ENCODE results near the gene RBPJ. TPM values are rescaled to one million over a fixed set of nuclear protein-coding genes. Genes with fewer than 3 reads are reported as not detected.

Gene RBPJ
- total RNA-seq, 1 experiment from 2014 or later = 59.8 TPM

DNA sequence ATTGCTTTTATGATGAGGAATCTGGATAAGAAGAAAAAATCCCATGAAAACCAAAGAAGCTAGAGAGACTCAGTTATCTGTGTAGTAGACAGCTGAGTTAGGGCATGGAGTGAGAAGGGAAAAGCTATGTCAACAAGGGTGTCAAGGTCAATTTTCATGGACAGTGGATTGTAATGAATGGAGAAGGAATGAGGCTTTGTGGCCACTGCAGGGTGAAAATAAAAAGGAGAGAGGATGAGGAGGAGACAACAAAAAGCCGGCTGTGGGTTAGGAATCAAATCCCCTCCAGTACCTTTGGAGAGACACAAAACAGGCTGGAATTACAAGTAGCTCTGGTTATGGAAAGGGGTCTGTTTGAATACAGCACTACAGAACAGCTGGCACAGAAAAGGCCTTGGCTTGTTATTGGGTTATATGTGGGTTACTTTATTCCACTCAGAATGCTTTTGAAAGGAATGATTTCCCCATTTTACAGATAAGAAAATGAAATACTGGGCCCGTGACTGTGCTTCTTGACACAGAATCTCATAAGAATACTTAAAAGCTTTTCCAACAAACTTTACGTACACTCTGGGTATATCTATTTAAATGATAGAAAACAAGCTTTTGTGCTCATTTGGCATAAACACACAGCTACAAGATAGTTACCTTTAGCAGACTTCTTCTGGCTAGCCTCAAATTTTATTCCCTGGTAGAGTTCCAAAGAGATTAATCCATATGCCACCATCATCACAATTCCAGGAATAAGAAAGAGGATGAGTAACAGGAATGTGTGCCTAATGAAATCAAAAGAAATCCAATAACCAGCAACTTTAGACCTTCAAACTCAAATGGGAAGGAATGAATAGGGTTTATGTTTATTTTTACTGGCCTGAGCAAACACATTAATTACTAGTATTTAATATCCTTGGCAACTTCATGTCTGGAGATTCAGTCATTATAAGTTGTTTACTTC lies 162.0 kb downstream of the RBPJ start:
- Histone ChIP-seq H3K36me3 (ENCODE audit: insufficient read depth, low read length, poor library complexity, severe bottlenecking) (no peaks in the 10 kb centered on the region), H3K4me1 (ENCODE audit: insufficient read depth, low read length, poor library complexity, severe bottlenecking) (no peaks in the 10 kb centered on the region), H3K4me3 (ENCODE audit: low read depth, low read length, poor library complexity, severe bottlenecking) (no peak overlapping the region), H3K9me3 (ENCODE audit: low read depth, low read length, poor library complexity, severe bottlenecking) (no peaks in the 10 kb centered on the region), H3K27ac (ENCODE audit: low read depth, low read length, poor library complexity, severe bottlenecking) (no peak overlapping the region), H3K27me3 (replicated peaks; ENCODE audit: insufficient read depth, low read depth, low read length, poor library complexity) (no peaks in the 10 kb centered on the region)
- ChIA-PET CTCF (no interaction called here), POLR2A (ENCODE audit: low non-redundant PET) (no interaction called here)
- TF ChIP-seq, protein P1, sequence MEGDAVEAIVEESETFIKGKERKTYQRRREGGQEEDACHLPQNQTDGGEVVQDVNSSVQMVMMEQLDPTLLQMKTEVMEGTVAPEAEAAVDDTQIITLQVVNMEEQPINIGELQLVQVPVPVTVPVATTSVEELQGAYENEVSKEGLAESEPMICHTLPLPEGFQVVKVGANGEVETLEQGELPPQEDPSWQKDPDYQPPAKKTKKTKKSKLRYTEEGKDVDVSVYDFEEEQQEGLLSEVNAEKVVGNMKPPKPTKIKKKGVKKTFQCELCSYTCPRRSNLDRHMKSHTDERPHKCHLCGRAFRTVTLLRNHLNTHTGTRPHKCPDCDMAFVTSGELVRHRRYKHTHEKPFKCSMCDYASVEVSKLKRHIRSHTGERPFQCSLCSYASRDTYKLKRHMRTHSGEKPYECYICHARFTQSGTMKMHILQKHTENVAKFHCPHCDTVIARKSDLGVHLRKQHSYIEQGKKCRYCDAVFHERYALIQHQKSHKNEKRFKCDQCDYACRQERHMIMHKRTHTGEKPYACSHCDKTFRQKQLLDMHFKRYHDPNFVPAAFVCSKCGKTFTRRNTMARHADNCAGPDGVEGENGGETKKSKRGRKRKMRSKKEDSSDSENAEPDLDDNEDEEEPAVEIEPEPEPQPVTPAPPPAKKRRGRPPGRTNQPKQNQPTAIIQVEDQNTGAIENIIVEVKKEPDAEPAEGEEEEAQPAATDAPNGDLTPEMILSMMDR (conservative IDR thresholded peaks at IDR 0.05; ENCODE audit: low read depth, low read length) = no peak
- no peak for TF ChIP-seq EZH2 (IDR thresholded peaks at IDR 0.05; ENCODE audit: borderline replicate concordance, low read depth, low read length, poor library complexity, severe bottlenecking)
- intact Hi-C loops (cut with micrococcal nuclease; ENCODE audit: unreplicated experiment) = no loop called here
- no TSS peak for BruUV-seq (replicated peaks)
- no peak for DNase-seq (ENCODE audit: low spot score)

DNA sequence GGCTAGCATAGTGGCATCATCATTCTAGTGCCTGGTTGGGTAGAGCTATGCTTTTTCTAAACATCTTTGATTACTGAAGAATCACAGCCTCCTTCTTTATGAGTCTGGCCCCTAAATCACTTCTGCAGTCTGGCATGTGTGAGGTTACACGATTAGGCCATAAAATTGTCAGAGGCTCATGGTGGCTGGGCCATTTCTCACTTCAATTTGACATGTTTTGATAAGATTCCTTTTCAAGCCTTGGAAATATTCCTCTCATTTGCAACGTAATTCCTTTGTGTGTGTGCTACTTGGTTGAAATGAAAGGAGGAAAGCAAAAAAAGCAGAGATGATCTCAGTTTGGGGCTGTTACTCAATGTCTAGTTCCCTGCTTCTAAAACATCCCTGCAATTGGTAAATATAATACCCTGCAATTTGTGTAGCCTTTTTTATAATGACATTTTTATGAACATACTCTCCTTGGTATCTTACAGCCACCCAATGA lies 163.3 kb downstream of the RBPJ start:
- H3K9me3 ChIP-seq (ENCODE audit: low read depth, low read length, poor library complexity, severe bottlenecking) = no peaks in the 10 kb centered on the region
- H3K4me1 ChIP-seq (ENCODE audit: insufficient read depth, low read length, poor library complexity, severe bottlenecking) = no peaks in the 10 kb centered on the region
- no peak for TF ChIP-seq EZH2 (IDR thresholded peaks at IDR 0.05; ENCODE audit: borderline replicate concordance, low read depth, low read length, poor library complexity, severe bottlenecking)
- TF ChIP-seq, protein P1 (conservative IDR thresholded peaks at IDR 0.05; ENCODE audit: low read depth, low read length) = no peak
- H3K4me3 ChIP-seq (ENCODE audit: low read depth, low read length, poor library complexity, severe bottlenecking) = no peak overlapping the region
- H3K27ac ChIP-seq (ENCODE audit: low read depth, low read length, poor library complexity, severe bottlenecking) = no peak overlapping the region
- no TSS peak for BruUV-seq (replicated peaks)
- ChIA-PET CTCF (no interaction called here), POLR2A (ENCODE audit: low non-redundant PET) (no interaction called here)
- no peaks in the 10 kb centered on the region for H3K27me3 ChIP-seq (replicated peaks; ENCODE audit: insufficient read depth, low read depth, low read length, poor library complexity)
- no peaks in the 10 kb centered on the region for H3K36me3 ChIP-seq (ENCODE audit: insufficient read depth, low read length, poor library complexity, severe bottlenecking)
- no peak for DNase-seq (ENCODE audit: low spot score)
- intact Hi-C loops (cut with micrococcal nuclease; ENCODE audit: unreplicated experiment) = no loop called here

DNA sequence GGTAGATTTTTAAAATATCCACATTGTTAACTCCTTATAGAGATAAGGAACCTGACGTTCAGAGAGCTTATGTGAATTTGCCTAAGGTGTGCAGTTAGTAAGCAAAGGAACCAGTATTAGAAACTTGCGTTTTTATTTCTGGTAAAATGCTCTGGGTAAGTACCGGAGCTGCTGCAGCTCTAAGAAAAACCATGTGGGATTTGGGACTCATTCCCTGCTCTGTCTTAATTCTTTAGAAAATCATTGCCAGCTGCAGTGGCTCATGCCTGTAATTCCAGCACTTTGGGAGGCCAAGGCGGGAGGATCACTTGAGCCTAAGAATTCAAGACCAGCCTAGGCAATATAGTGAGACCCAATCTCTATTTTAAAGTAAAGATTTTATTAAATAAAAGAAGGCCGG lies 163.7 kb downstream of the RBPJ start:
- H3K9me3 ChIP-seq (ENCODE audit: low read depth, low read length, poor library complexity, severe bottlenecking) = no peaks in the 10 kb centered on the region
- no TSS peak for BruUV-seq (replicated peaks)
- intact Hi-C loops (cut with micrococcal nuclease; ENCODE audit: unreplicated experiment) = no loop called here
- DNase-seq (ENCODE audit: low spot score) = no peak
- H3K36me3 ChIP-seq (ENCODE audit: insufficient read depth, low read length, poor library complexity, severe bottlenecking) = no peaks in the 10 kb centered on the region
- TF ChIP-seq EZH2 (IDR thresholded peaks at IDR 0.05; ENCODE audit: borderline replicate concordance, low read depth, low read length, poor library complexity, severe bottlenecking) = no peak
- TF ChIP-seq, protein P1 (conservative IDR thresholded peaks at IDR 0.05; ENCODE audit: low read depth, low read length) = no peak
- H3K4me1 ChIP-seq (ENCODE audit: insufficient read depth, low read length, poor library complexity, severe bottlenecking) = no peaks in the 10 kb centered on the region
- H3K27me3 ChIP-seq (replicated peaks; ENCODE audit: insufficient read depth, low read depth, low read length, poor library complexity) = no peaks in the 10 kb centered on the region
- no peak overlapping the region for H3K27ac ChIP-seq (ENCODE audit: low read depth, low read length, poor library complexity, severe bottlenecking)
- POLR2A ChIA-PET (ENCODE audit: low non-redundant PET) = no interaction called here
- CTCF ChIA-PET = no interaction called here
- no peak overlapping the region for H3K4me3 ChIP-seq (ENCODE audit: low read depth, low read length, poor library complexity, severe bottlenecking)

Other genes starting within 250 kb of the RBPJ start
- not detected in 2 replicates for gene CCKAR, start 169.5 kb downstream of the RBPJ start, total RNA-seq (2021)